Measurements from ENCODE around the gene AKAP12.
"Not testable (repeated sequence)": the region's sequence is repeated elsewhere in the genome, so short reads cannot be mapped to it uniquely, and the experiment has no call there.

AKAP12 gene

GRCh38 chr6:151310852-151311767 is 71.3 kb downstream of the AKAP12 start:
- DNase-seq (ENCODE audit: low read depth) = no peak

- no peak for DNase-seq (ENCODE audit: low read depth)
These were observed 73.3 kb downstream of the AKAP12 start for GRCh38 chr6:151313066-151313491.

- DNase-seq (ENCODE audit: low read depth) = not testable (repeated sequence)
These were observed 75.9 kb downstream of the AKAP12 start for GRCh38 chr6:151315661-151316060.

- no peak for DNase-seq (ENCODE audit: low read depth)
These were observed 77.6 kb downstream of the AKAP12 start for GRCh38 chr6:151317103-151317994.

GRCh38 chr6:151317995-151318365 is 78.2 kb downstream of the AKAP12 start:
- DNase-seq (ENCODE audit: low read depth) = no peak

GRCh38 chr6:151320140-151320539 is 80.4 kb downstream of the AKAP12 start:
- DNase-seq (ENCODE audit: low read depth) = no peak

- DNase-seq (ENCODE audit: low read depth) = no peak
These were observed 81.7 kb downstream of the AKAP12 start for GRCh38 chr6:151321438-151321837.

GRCh38 chr6:151322570-151322969 is 82.8 kb downstream of the AKAP12 start:
- no peak for DNase-seq (ENCODE audit: low read depth)

- DNase-seq (ENCODE audit: low read depth) = peak; percentile 45
These were observed 84.2 kb downstream of the AKAP12 start for GRCh38 chr6:151323791-151324487.

GRCh38 chr6:151324488-151324825 is 84.7 kb downstream of the AKAP12 start:
- DNase-seq (ENCODE audit: low read depth) = no peak

- no peak for DNase-seq (ENCODE audit: low read depth)
These were observed 85.6 kb downstream of the AKAP12 start for GRCh38 chr6:151325075-151326050.

GRCh38 chr6:151326116-151326825 is 86.5 kb downstream of the AKAP12 start:
- DNase-seq (ENCODE audit: low read depth) = no peak

- DNase-seq (ENCODE audit: low read depth) = no peak
These were observed 87.3 kb downstream of the AKAP12 start for GRCh38 chr6:151327101-151327500.

- DNase-seq (ENCODE audit: low read depth) = no peak
These were observed 90.4 kb downstream of the AKAP12 start for GRCh38 chr6:151330130-151330696.

GRCh38 chr6:151335930-151336329 is 96.2 kb downstream of the AKAP12 start:
- no peak for DNase-seq (ENCODE audit: low read depth)

- no peak for DNase-seq (ENCODE audit: low read depth)
These were observed 99.0 kb downstream of the AKAP12 start for GRCh38 chr6:151338651-151339200.

- DNase-seq (ENCODE audit: low read depth) = no peak
These were observed 99.6 kb downstream of the AKAP12 start for GRCh38 chr6:151339369-151339768.

- DNase-seq (ENCODE audit: low read depth) = no peak
These were observed 100.6 kb downstream of the AKAP12 start for GRCh38 chr6:151340219-151340978.
